ENCODE measurements around the gene RASA2.

DNA sequence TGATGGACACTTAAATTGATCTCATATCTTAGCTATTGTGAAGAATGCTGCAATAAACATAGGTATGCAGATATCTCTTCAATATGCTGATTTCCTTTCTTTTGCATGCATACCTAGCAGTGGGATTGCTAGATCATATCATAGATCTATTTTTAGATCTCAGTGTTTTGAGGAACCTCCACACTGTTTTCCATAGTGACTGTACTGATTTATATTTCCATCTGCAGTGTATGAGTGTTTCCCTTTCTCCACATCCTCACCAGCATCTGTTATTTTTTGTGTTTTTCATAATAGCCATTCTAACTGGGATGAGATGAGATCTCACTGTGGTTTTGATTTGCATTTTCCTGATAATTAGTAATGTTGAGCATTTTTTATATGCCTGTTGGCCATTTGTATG, 17.1 kb upstream of the RASA2 start:
- TF ChIP-seq, protein P1, sequence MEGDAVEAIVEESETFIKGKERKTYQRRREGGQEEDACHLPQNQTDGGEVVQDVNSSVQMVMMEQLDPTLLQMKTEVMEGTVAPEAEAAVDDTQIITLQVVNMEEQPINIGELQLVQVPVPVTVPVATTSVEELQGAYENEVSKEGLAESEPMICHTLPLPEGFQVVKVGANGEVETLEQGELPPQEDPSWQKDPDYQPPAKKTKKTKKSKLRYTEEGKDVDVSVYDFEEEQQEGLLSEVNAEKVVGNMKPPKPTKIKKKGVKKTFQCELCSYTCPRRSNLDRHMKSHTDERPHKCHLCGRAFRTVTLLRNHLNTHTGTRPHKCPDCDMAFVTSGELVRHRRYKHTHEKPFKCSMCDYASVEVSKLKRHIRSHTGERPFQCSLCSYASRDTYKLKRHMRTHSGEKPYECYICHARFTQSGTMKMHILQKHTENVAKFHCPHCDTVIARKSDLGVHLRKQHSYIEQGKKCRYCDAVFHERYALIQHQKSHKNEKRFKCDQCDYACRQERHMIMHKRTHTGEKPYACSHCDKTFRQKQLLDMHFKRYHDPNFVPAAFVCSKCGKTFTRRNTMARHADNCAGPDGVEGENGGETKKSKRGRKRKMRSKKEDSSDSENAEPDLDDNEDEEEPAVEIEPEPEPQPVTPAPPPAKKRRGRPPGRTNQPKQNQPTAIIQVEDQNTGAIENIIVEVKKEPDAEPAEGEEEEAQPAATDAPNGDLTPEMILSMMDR (IDR thresholded peaks at IDR 0.05 in 2 of 3, conservative IDR thresholded peaks at IDR 0.05 in 1 of 3; ENCODE audit: control insufficient read depth in 2 of 3, extremely low read depth in 1 of 3, insufficient read depth in 1 of 3, low read depth in 3 of 3, low read length in 3 of 3), result no peak
- TF ChIP-seq JUND (IDR thresholded peaks at IDR 0.05; ENCODE audit: low read depth, low read length) (no peak), CHD1 (IDR thresholded peaks at IDR 0.05; ENCODE audit: low read depth, low read length) (no peak), POLR2A (IDR thresholded peaks at IDR 0.05; ENCODE audit: low read depth, low read length) (no peak), TAF1 (IDR thresholded peaks at IDR 0.05; ENCODE audit: borderline replicate concordance, low read depth, low read length) (no peak)

Measured in GM12878 (cell line).